Heart left ventricle (tissue), 13 donors: ENCODE measurements around the gene SF3A2.

Experiments
- POLR2A ChIP-seq, 2 donors: fragments of 450-650 bp; IDR thresholded peaks; one replicate each; pipeline ENCODE4 v1.6.1; 2017; ENCODE audit warnings: antibody characterized with exemption in 2 of 2, mild to moderate bottlenecking in 2 of 2, moderate library complexity in 2 of 2
- TF ChIP-seq, protein P1 (sequence below), 12 donors: fragments of 200-600 bp; sonication (generic) in 4 of 12; IDR thresholded peaks; one replicate each; pipeline versions ENCODE4 v1.5.0 to v1.8.0; 2018 to 2022; ENCODE audit warnings: antibody characterized with exemption in 12 of 12, mild to moderate bottlenecking in 5 of 12
- donor health status: ischemic (EF 13 %, LVEDD 7.1; RV severe dilation, severe dysfunction).
- donor health status: DM: no; HTN: yes; CAD: no.
- donor health status: DM: no; HTN: no; CAD: no.
- donor health status: ischemic (EF 25% LVEDD 6.9; RV normal size, moderate dysfunction).
- donor health status: ischemic (EF 25% LVEDD 5.7; RV mildly dilated, moderate dysfunction).
- donor health status: ischemic (EF 35%, LVEDD 5.7; RV mildly dilated, moderate dysfunction).
- donor health status: nonischemic (EF 11% LVEDD 7.7; RV severe dilation, severe dysfunction).
- donor health status: DM: yes; HTN: yes; CAD: no.
- donor health status: PGD.
- donor health status: ischemic (EF 29% LVEDD 5.4; RV normal size, mild dysfunction).
- donor health status: nonischemic (EF 23%, LVEDD 6.1; RV moderate dilation, normal function).

DNA sequence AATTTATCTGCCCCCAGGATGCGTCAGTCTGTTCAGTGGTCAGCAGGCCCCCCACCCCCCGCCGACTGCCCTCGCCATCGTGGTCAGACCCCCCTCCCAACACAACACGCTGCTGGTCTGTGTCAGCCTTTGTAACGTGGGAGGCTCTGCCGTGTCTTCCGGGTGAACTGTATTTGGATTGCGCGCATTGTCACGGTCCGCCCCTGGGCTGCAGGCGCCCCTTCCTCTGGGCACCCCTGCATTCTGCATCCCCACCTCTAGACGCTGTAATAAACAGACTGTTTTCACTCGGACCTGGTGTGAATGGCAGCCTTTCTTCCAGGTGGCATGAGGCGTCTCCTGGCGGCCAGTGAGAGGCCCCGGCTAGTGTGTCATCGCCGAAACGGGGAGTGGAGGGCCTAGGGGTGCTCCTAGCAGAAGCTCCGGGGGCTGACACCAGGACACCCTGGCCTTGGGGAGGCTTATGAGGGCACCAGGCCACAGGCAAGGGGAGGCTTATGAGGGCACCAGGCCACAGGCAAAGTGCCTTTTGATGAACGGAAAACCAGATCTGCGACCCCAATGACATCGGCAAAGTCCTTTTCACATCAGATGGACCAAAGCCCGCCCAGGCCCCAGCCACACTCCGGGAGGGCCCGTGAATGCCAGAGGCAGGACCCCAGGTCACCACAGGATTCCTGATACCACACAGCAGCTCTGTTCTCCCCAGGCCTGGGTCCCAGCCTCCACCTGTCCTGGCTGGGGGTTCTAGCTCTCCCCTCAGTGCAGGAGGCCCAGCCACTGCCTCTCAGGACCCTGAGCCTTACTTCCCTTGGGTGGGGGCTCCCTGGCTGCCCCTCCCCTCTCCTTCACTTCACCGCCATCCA is 4.1 kb upstream of the SF3A2 start:
- TF ChIP-seq, protein P1, sequence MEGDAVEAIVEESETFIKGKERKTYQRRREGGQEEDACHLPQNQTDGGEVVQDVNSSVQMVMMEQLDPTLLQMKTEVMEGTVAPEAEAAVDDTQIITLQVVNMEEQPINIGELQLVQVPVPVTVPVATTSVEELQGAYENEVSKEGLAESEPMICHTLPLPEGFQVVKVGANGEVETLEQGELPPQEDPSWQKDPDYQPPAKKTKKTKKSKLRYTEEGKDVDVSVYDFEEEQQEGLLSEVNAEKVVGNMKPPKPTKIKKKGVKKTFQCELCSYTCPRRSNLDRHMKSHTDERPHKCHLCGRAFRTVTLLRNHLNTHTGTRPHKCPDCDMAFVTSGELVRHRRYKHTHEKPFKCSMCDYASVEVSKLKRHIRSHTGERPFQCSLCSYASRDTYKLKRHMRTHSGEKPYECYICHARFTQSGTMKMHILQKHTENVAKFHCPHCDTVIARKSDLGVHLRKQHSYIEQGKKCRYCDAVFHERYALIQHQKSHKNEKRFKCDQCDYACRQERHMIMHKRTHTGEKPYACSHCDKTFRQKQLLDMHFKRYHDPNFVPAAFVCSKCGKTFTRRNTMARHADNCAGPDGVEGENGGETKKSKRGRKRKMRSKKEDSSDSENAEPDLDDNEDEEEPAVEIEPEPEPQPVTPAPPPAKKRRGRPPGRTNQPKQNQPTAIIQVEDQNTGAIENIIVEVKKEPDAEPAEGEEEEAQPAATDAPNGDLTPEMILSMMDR (IDR thresholded peaks at IDR 0.05): no peak
- no peak for TF ChIP-seq POLR2A (IDR thresholded peaks at IDR 0.05)
